GM20000 (cell line): ENCODE data around the gene MMP11.

Experiments used
- DNase-seq: peaks from one replicate; pipeline ENCODE4 v3.0.0; 2012; ENCODE audit warnings: low spot score
- CTCF ChIP-seq: IDR thresholded peaks from 2 replicates; pipeline ENCODE4 v1.5.1; 2012; ENCODE audit warnings: mild to moderate bottlenecking, control low read depth; ENCODE audit errors: extremely low read depth, missing control alignments

The MMP11 gene

GRCh38 chr22:23829845-23830372 lies 57.3 kb downstream of the MMP11 start:
- TF ChIP-seq CTCF = no peak
- DNase-seq = no peak

GRCh38 chr22:23831261-23831660 lies 58.6 kb downstream of the MMP11 start:
- no peak for DNase-seq
- no peak for TF ChIP-seq CTCF

GRCh38 chr22:23831781-23832180 lies 59.1 kb downstream of the MMP11 start:
- no peak for DNase-seq
- no peak for TF ChIP-seq CTCF

GRCh38 chr22:23832226-23833016 lies 59.8 kb downstream of the MMP11 start:
- DNase-seq = no peak
- no peak for TF ChIP-seq CTCF

GRCh38 chr22:23833017-23833751 lies 60.5 kb downstream of the MMP11 start:
- TF ChIP-seq CTCF = no peak
- no peak for DNase-seq
